ENCODE measurements around the gene EXOSC1.

EXOSC1 gene

DNA sequence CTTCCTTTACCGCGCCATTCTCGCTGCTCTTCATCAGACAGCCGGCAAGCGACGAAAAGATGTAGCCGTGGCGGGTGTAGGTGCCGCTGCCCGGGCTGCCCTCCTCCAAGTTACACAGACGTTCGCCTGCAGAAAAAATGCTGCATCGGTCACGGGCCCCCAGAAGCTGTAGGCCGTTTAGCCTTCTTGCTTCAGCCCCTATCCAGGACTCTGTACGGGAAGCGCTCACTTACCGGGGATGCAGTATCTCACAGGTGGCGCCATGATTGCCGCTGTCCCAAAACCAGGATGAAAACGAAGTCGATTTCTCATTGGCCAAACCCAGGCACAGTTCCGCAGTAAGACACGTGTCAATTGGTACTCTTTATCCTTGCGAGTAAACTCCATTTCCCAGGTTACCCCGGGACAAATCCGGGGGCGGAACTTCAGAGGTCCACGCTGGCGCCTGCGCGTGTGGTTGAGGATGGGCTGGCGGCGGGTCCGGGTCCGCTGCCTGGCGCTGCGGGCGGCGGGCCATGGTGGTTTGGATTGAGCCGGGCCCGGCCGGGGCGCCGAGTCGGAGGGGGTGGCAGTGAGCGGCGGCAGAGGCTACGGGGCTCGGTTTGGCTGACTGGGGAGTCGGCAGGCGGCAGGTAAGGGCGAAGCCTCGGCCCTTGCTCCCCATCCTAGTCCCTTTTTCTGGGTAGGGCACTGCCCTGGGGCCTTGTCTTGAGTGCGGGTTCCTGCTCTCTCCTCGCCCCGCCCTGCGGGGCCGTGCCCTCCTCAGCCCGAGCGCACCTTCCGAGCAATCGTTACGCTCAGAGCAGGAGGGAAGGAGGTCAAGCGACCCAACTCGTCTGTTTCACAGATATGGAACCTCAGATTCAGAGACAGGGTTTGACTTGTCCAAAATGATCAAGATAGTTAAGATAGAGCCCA, at the start of gene EXOSC1, which contains the start of gene ZDHHC16:
Gene EXOSC1, minus strand, starts transcription at position 285 of the 918 bp plus-strand sequence. Its CDS starts 21 bp downstream, at position 264.
Gene ZDHHC16, plus strand, starts transcription at position 454 of the 918 bp plus-strand sequence. CDS start 5,501 bp downstream, outside the sequence.
- Histone ChIP-seq H3K4me3 (IDR thresholded peaks at IDR 0.05; ENCODE audit: insufficient read depth, low read depth, low read length) (peak within 1 kb of the TSS; percentile 43), H4K20me1 (ENCODE audit: insufficient read depth) (no peaks in the 10 kb centered on the region), H3K4me1 (ENCODE audit: low read depth, poor library complexity, severe bottlenecking) (peaks cover 41% of the 10 kb centered on the region), H3K9ac (peak within 1 kb of the TSS; percentile 51; the same call in 1 of the 2 replicates), H3K27me3 (ENCODE audit: insufficient read depth, low read depth) (no peaks in the 10 kb centered on the region), H2AFZ (ENCODE audit: low read depth) (peak within 1 kb of the TSS; percentile 70), H3K4me2 (peak within 1 kb of the TSS; percentile 97), H3K79me2 (ENCODE audit: insufficient read depth, low read depth) (peaks cover 31% of the 10 kb centered on the region), H3K27ac (peak within 1 kb of the TSS; percentile 3; the same call in 1 of the 2 replicates), H3K36me3 (ENCODE audit: insufficient read depth) (no peaks in the 10 kb centered on the region)
- no peak; the same call in 1 of the 2 replicates for TF ChIP-seq CTCF (conservative IDR thresholded peaks at IDR 0.05; ENCODE audit: low read depth, low read length)

DNA sequence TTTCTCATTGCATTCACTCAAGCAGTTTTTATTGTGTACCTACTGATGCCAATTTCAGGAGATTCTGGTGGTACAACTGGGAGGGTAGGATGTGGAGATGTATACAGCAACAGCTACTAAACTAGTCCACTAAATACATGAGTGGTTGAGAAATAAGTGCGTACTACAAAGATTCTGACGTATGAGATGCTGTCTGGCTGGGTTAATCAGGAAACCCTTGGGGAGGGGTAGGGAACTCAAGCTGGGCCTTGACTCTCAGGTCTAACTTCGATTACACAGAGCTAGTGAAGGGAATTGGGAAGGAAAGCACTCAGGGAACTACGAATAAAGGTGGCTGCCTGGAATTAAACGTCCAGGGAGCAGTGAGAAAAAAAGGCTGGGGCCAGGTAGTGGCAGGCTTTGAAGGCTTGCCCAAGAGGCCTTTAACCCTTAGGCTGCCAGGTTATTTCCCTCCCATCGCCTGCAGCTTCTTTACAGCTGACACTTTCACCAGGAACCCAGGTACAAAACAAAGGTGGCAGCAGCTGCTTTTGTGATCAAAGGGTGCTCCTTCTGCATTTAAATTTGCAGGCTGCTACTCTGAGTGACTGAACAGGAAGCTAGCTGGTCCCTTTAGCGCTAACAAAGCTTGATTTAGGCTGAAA, 49.2 kb upstream of the EXOSC1 start:
- no peak for TF ChIP-seq CTCF (conservative IDR thresholded peaks at IDR 0.05; ENCODE audit: low read depth, low read length)
- Histone ChIP-seq H4K20me1 (ENCODE audit: insufficient read depth) (no peaks in the 10 kb centered on the region; the same call in 1 of the 2 replicates), H3K27me3 (ENCODE audit: insufficient read depth, low read depth) (peaks cover 6% of the 10 kb centered on the region), H3K79me2 (ENCODE audit: insufficient read depth, low read depth) (peaks cover 75% of the 10 kb centered on the region), H3K36me3 (ENCODE audit: insufficient read depth) (no peaks in the 10 kb centered on the region), H3K4me1 (ENCODE audit: low read depth, poor library complexity, severe bottlenecking) (peaks cover 35% of the 10 kb centered on the region), H3K4me2 (no peak overlapping the region), H2AFZ (ENCODE audit: low read depth) (no peak overlapping the region), H3K27ac (no peak overlapping the region), H3K9ac (no peak overlapping the region), H3K4me3 (IDR thresholded peaks at IDR 0.05; ENCODE audit: insufficient read depth, low read depth, low read length) (no peak overlapping the region)

GRCh38 chr10:97494151-97494550, 48.3 kb upstream of the EXOSC1 start:
- Histone ChIP-seq H3K27ac (no peak overlapping the region), H3K4me3 (IDR thresholded peaks at IDR 0.05; ENCODE audit: insufficient read depth, low read depth, low read length) (no peak overlapping the region), H3K4me2 (no peak overlapping the region), H3K36me3 (ENCODE audit: insufficient read depth) (no peaks in the 10 kb centered on the region), H4K20me1 (ENCODE audit: insufficient read depth) (no peaks in the 10 kb centered on the region; the same call in 1 of the 2 replicates), H3K4me1 (ENCODE audit: low read depth, poor library complexity, severe bottlenecking) (peaks cover 35% of the 10 kb centered on the region), H2AFZ (ENCODE audit: low read depth) (no peak overlapping the region), H3K27me3 (ENCODE audit: insufficient read depth, low read depth) (no peaks in the 10 kb centered on the region; the same call in 1 of the 2 replicates), H3K9ac (no peak overlapping the region), H3K79me2 (ENCODE audit: insufficient read depth, low read depth) (peaks cover 84% of the 10 kb centered on the region)
- no peak for TF ChIP-seq CTCF (conservative IDR thresholded peaks at IDR 0.05; ENCODE audit: low read depth, low read length)

GRCh38 chr10:97490592-97490991, 44.8 kb upstream of the EXOSC1 start:
- peaks cover 90% of the 10 kb centered on the region for H3K79me2 ChIP-seq (ENCODE audit: insufficient read depth, low read depth)
- H4K20me1 ChIP-seq (ENCODE audit: insufficient read depth): peaks cover 7% of the 10 kb centered on the region
- no peak overlapping the region for H2AFZ ChIP-seq (ENCODE audit: low read depth)
- no peaks in the 10 kb centered on the region for H3K27me3 ChIP-seq (ENCODE audit: insufficient read depth, low read depth)
- no peaks in the 10 kb centered on the region for H3K36me3 ChIP-seq (ENCODE audit: insufficient read depth)
- H3K4me3 ChIP-seq (IDR thresholded peaks at IDR 0.05; ENCODE audit: insufficient read depth, low read depth, low read length): no peak overlapping the region
- no peak overlapping the region for H3K4me2 ChIP-seq
- no peak for TF ChIP-seq CTCF (conservative IDR thresholded peaks at IDR 0.05; ENCODE audit: low read depth, low read length)
- no peak overlapping the region for H3K27ac ChIP-seq
- H3K4me1 ChIP-seq (ENCODE audit: low read depth, poor library complexity, severe bottlenecking): peaks cover 27% of the 10 kb centered on the region
- no peak overlapping the region for H3K9ac ChIP-seq
